Caco-2 (cell line): ENCODE measurements around the gene IRGQ. TPM values are rescaled to one million over a fixed set of nuclear protein-coding genes. Genes with fewer than 3 reads are reported as not detected.

Experiments used
- BruUV-seq: library from RNA; stranded (reverse); fragments of 400-500 nt; replicated peaks from 2 replicates; lab custom pipeline; 2021; lab: Mats Ljungman, UMichigan
- CTCF ChIA-PET: fragments of 300-600 bp; sonication (Branson Sonifier 250); formaldehyde crosslinking; loops from one replicate; lab custom pipeline; 2022; ENCODE audit warnings: antibody characterized with exemption; lab: Charles Lee
- POLR2A ChIA-PET: fragments of 300-600 bp; sonication (Branson Sonifier 250); formaldehyde crosslinking; loops from one replicate; lab custom pipeline; 2022; ENCODE audit warnings: antibody characterized with exemption; lab: Charles Lee
- DNase-seq, 2 experiments: peaks; one replicate each; pipeline versions ENCODE4 v3.0.0 to v3.0.0-alpha.2; 2020 to 2022
- H3K27me3 ChIP-seq: replicated peaks from 2 replicates; pipeline ENCODE4 v1.6.0; 2011; ENCODE audit warnings: low read length; ENCODE audit not compliant: control insufficient read depth, insufficient read depth
- H3K36me3 ChIP-seq: 2 replicates; pipeline ENCODE4 v1.5.1; 2011; ENCODE audit warnings: low read length; ENCODE audit not compliant: control insufficient read depth, insufficient read depth
- H3K4me1 ChIP-seq: fragments of 250-450 bp; sonication (Bioruptor Pico); 2 replicates; pipeline ENCODE4 v1.5.1; 2020; ENCODE audit warnings: mild to moderate bottlenecking
- H3K4me3 ChIP-seq: 2 replicates; pipeline ENCODE4 v1.5.1; 2011; ENCODE audit warnings: low read depth, mild to moderate bottlenecking, control low read depth, low read length
- H3K9me3 ChIP-seq: fragments of 250-450 bp; sonication (Bioruptor Pico); 2 replicates; pipeline ENCODE4 v1.5.1; 2020; ENCODE audit warnings: mild to moderate bottlenecking, moderate library complexity
- H3K27ac Mint-ChIP-seq: one replicate; pipeline ENCODE4 v1.8.0; 2022; ENCODE audit warnings: mixed read lengths; ENCODE audit not compliant: unreplicated experiment
- H3K27me3 Mint-ChIP-seq: one replicate; pipeline ENCODE4 v1.8.0; 2022; ENCODE audit warnings: mixed read lengths; ENCODE audit not compliant: insufficient read depth, unreplicated experiment
- H3K36me3 Mint-ChIP-seq: one replicate; pipeline ENCODE4 v1.8.0; 2022; ENCODE audit warnings: mild to moderate bottlenecking, mixed read lengths; ENCODE audit not compliant: insufficient read depth, unreplicated experiment
- H3K4me1 Mint-ChIP-seq: one replicate; pipeline ENCODE4 v1.8.0; 2022; ENCODE audit warnings: low read depth, mixed read lengths; ENCODE audit not compliant: unreplicated experiment
- H3K4me3 Mint-ChIP-seq: one replicate; pipeline ENCODE4 v1.8.0; 2022; ENCODE audit warnings: mild to moderate bottlenecking, moderate library complexity, mixed read lengths; ENCODE audit not compliant: unreplicated experiment
- H3K9me3 Mint-ChIP-seq: one replicate; pipeline ENCODE4 v1.8.0; 2022; ENCODE audit warnings: mixed read lengths; ENCODE audit not compliant: unreplicated experiment
- CTCF ChIP-seq, 2 experiments: fragments of 200-600 bp in 1 of 2; IDR thresholded peaks; 1 replicate in 1 of 2; 2 replicates in 1 of 2; pipeline versions ENCODE4 v1.5.1 to v1.8.0; 2011 to 2022; ENCODE audit warnings: antibody characterized with exemption in 1 of 2, control low read depth in 1 of 2, inconsistent platforms in 1 of 2, low read depth in 1 of 2, low read length in 1 of 2, mild to moderate bottlenecking in 1 of 2, moderate library complexity in 1 of 2; ENCODE audit not compliant: insufficient read depth in 1 of 2, severe bottlenecking in 1 of 2, unreplicated experiment in 1 of 2
- intact Hi-C: fragments of 100-400 bp; cut with micrococcal nuclease; formaldehyde crosslinking; loops from one replicate; pipeline ENCODE4 v1.10.0; 2022; ENCODE audit not compliant: unreplicated experiment
- total RNA-seq: library from RNA; stranded (reverse); gene quantifications from 2 replicates; pipeline ENCODE4 v1.2.3, GENCODE V29; 2022

IRGQ gene
- total RNA-seq, 1 experiment from 2014 or later: 27.7 TPM

- Histone ChIP-seq H3K4me3 (no peak overlapping the region), H3K27me3 (no peaks in the 10 kb centered on the region), H3K4me1 (no peaks in the 10 kb centered on the region), H3K9me3 (no peaks in the 10 kb centered on the region), H3K36me3 (no peaks in the 10 kb centered on the region)
- Mint-ChIP-seq H3K4me1 (no peaks in the 10 kb centered on the region), H3K27me3 (no peaks in the 10 kb centered on the region), H3K27ac (no peak overlapping the region), H3K9me3 (no peaks in the 10 kb centered on the region), H3K36me3 (peaks cover 7% of the 10 kb centered on the region), H3K4me3 (no peak overlapping the region)
- no TSS peak for BruUV-seq
- intact Hi-C loops: no loop called here
- no peak for TF ChIP-seq CTCF (IDR thresholded peaks at IDR 0.05; ENCODE audit: insufficient read depth in 1 of 2, low read depth in 1 of 2, low read length in 1 of 2, severe bottlenecking in 1 of 2, unreplicated experiment in 1 of 2)
- CTCF ChIA-PET: no interaction called here
- POLR2A ChIA-PET: no interaction called here
- no peak for DNase-seq
These were observed 30.9 kb upstream of the IRGQ start for GRCh38 chr19:43626838-43627237.

- H3K27ac Mint-ChIP-seq: no peak overlapping the region
- Histone ChIP-seq H3K9me3 (no peaks in the 10 kb centered on the region), H3K4me1 (no peaks in the 10 kb centered on the region), H3K4me3 (no peak overlapping the region), H3K36me3 (no peaks in the 10 kb centered on the region), H3K27me3 (no peaks in the 10 kb centered on the region)
- H3K4me3 Mint-ChIP-seq: no peak overlapping the region
- no peaks in the 10 kb centered on the region for H3K4me1 Mint-ChIP-seq
- no peaks in the 10 kb centered on the region for H3K27me3 Mint-ChIP-seq
- ChIA-PET POLR2A (no interaction called here), CTCF (no interaction called here)
- TF ChIP-seq CTCF (IDR thresholded peaks at IDR 0.05; ENCODE audit: insufficient read depth in 1 of 2, low read depth in 1 of 2, low read length in 1 of 2, severe bottlenecking in 1 of 2, unreplicated experiment in 1 of 2): no peak
- no peaks in the 10 kb centered on the region for H3K9me3 Mint-ChIP-seq
- no TSS peak for BruUV-seq
- peaks cover 7% of the 10 kb centered on the region for H3K36me3 Mint-ChIP-seq
- DNase-seq: no peak
- intact Hi-C loops: no loop called here
These were observed 30.1 kb upstream of the IRGQ start for GRCh38 chr19:43625918-43626579.

- no peak overlapping the region for H3K4me3 ChIP-seq
- intact Hi-C loops: no loop called here
- Mint-ChIP-seq H3K27ac (no peak overlapping the region), H3K9me3 (no peaks in the 10 kb centered on the region), H3K4me3 (no peak overlapping the region), H3K4me1 (peaks cover 8% of the 10 kb centered on the region), H3K36me3 (peaks cover 9% of the 10 kb centered on the region), H3K27me3 (no peaks in the 10 kb centered on the region)
- ChIA-PET POLR2A (no interaction called here), CTCF (no interaction called here)
- H3K9me3 ChIP-seq: no peaks in the 10 kb centered on the region
- no peak for DNase-seq
- no peaks in the 10 kb centered on the region for H3K27me3 ChIP-seq
- TF ChIP-seq CTCF (IDR thresholded peaks at IDR 0.05; ENCODE audit: insufficient read depth in 1 of 2, low read depth in 1 of 2, low read length in 1 of 2, severe bottlenecking in 1 of 2, unreplicated experiment in 1 of 2): no peak
- no TSS peak for BruUV-seq
- no peaks in the 10 kb centered on the region for H3K36me3 ChIP-seq
- 0 out of 2 replicates have a peak, but pooled peaks cover 4% of the 10 kb centered on the region for H3K4me1 ChIP-seq
These were observed 29.0 kb upstream of the IRGQ start for GRCh38 chr19:43624933-43625332.
